Stimulated activated CD4-positive, alpha-beta T cell treated with anti-CD3 and anti-CD28 coated beads, Interleukin-4, amount 100 ng/mL, for 4 hours (primary cell): Measurements from ENCODE around the gene RAB3A.

Source experiments
- DNase-seq, 2 experiments: peaks; one replicate each; pipeline ENCODE4 v3.0.0-alpha.2; 2020

The RAB3A gene

GRCh38 chr19:18147396-18147795 is 56.4 kb downstream of the RAB3A start:
- no peak for DNase-seq
